Right lobe of liver (tissue), 6 donors: ENCODE measurements around the gene SPATA7. TPM values are rescaled to one million over a fixed set of nuclear protein-coding genes. Genes with fewer than 3 reads are reported as not detected.

Source experiments
- ATAC-seq, 4 donors: fragments of 200-7000 bp; cut with Tn5 transposase; one replicate each; pipeline ENCODE4 v1.9.1; 2020; ENCODE audit warnings: mild to moderate bottlenecking in 4 of 4, moderate library complexity in 4 of 4
- DNase-seq, 3 donors: peaks; one replicate each; pipeline ENCODE4 v3.0.0-alpha.2; 2020
- H3K27ac ChIP-seq, 3 donors: fragments of 200-600 bp; one replicate each; pipeline ENCODE4 v1.8.0; 2022
- H3K27me3 ChIP-seq, 2 donors: fragments of 200-600 bp; one replicate each; pipeline ENCODE4 v1.8.0; 2022
- H3K36me3 ChIP-seq, 4 donors: fragments of 200-600 bp; sonication (generic) in 1 of 4; one replicate each; pipeline versions ENCODE4 v1.5.1 to v1.8.0; 2017 to 2022; ENCODE audit warnings: control low read depth in 1 of 4
- H3K4me1 ChIP-seq, 4 donors: fragments of 200-600 bp; sonication (generic) in 1 of 4; one replicate each; pipeline versions ENCODE4 v1.5.1 to v1.8.0; 2017 to 2022; ENCODE audit warnings: control low read depth in 1 of 4
- H3K4me3 ChIP-seq, 3 donors: fragments of 200-600 bp; one replicate each; pipeline ENCODE4 v1.8.0; 2022
- H3K9me3 ChIP-seq, 4 donors: fragments of 200-600 bp; sonication (generic) in 1 of 4; one replicate each; pipeline versions ENCODE4 v1.5.1 to v1.8.0; 2017 to 2022; ENCODE audit warnings: control low read depth in 1 of 4
- CTCF ChIP-seq, 4 donors: fragments of 200-600 bp in 3 of 4; fragments of 450-650 bp in 1 of 4; IDR thresholded peaks; one replicate each; pipeline versions ENCODE4 v1.5.1 to v1.8.0; 2016 to 2022; ENCODE audit warnings: antibody characterized with exemption in 4 of 4, mild to moderate bottlenecking in 2 of 4
- POLR2A ChIP-seq: fragments of 450-650 bp; IDR thresholded peaks from one replicate; pipeline ENCODE4 v1.6.1; 2017; ENCODE audit warnings: antibody characterized with exemption, mild to moderate bottlenecking
- WGBS: methylation state at CpG from one replicate; pipeline ENCODE4 v1.1.6; 2018; ENCODE audit warnings: low coverage, low lambda C conversion rate; ENCODE audit not compliant: insufficient coverage; ENCODE audit errors: missing lambda C conversion rate; 5-methylcytosine and 5-hydroxymethylcytosine counted together
- intact Hi-C, 2 donors: fragments of 100-400 bp; cut with DNase I; formaldehyde crosslinking; loops; one replicate each; pipeline versions ENCODE4 v1.11.2 to v1.14.1; 2022
- total RNA-seq, 6 experiments: library from RNA; depleted of rRNA in 2 of 6; stranded (reverse); fragments of >200 nt in 2 of 6; fragmentation: NEBNext Ultra II Directional in 3 of 6; extraction: Animal tissue kit (Norgen Biotek cat#: 25700) in 3 of 6; gene quantifications; one replicate each; pipeline versions ENCODE4 v1.1.0 to v1.2.4, GENCODE V29; 2016 to 2023
- donor health status: DM: no; HTN: yes; CAD: no.
- donor health status: DM: no; HTN: no; CAD: no.
- donor health status: DM: no; HTN: no; CAD: no.
- donor health status: DM: no; HTN: yes; CAD: no.
- donor health status: DM: no; HTN: yes; CAD: no.

Gene SPATA7
- total RNA-seq, 6 experiments from 2014 or later: 3.3 to 10.2 (median 5.6) TPM

GRCh38 chr14:88421286-88421685, 35.8 kb downstream of the SPATA7 start:
- H3K9me3 ChIP-seq: no peaks in the 10 kb centered on the region
- DNase-seq (no peak), ATAC-seq (no peak)
- no peaks in the 10 kb centered on the region for H3K4me1 ChIP-seq
- intact Hi-C loops: no loop called here
- no peak overlapping the region for H3K4me3 ChIP-seq
- H3K36me3 ChIP-seq: peaks cover 0 to 5% (median 0%) of the 10 kb centered on the region in 4 donors
- no peaks in the 10 kb centered on the region for H3K27me3 ChIP-seq
- WGBS: 87% methylated on average over 4 of the region's 4 CpGs
- TF ChIP-seq POLR2A: no peak
- no peak overlapping the region for H3K27ac ChIP-seq

- no peaks in the 10 kb centered on the region for H3K9me3 ChIP-seq
- no peak overlapping the region for H3K27ac ChIP-seq
- no peaks in the 10 kb centered on the region for H3K4me1 ChIP-seq
- peaks cover 0 to 5% (median 2%) of the 10 kb centered on the region in 4 donors for H3K36me3 ChIP-seq
- no peak for DNase-seq
- H3K4me3 ChIP-seq: no peak overlapping the region
- no peak for TF ChIP-seq POLR2A
- no peak for TF ChIP-seq CTCF (IDR thresholded peaks at IDR 0.05)
- H3K27me3 ChIP-seq: no peaks in the 10 kb centered on the region
- ATAC-seq: no peak
- intact Hi-C loops: no loop called here
Measured at GRCh38 chr14:88422047-88422446, 36.6 kb downstream of the SPATA7 start.

GRCh38 chr14:88422919-88423650, 37.6 kb downstream of the SPATA7 start:
- intact Hi-C loops: no loop called here
- no peak for DNase-seq

GRCh38 chr14:88424573-88424972, 39.1 kb downstream of the SPATA7 start:
- Histone ChIP-seq H3K27ac (no peak overlapping the region), H3K36me3 (peaks cover 0 to 5% (median 0%) of the 10 kb centered on the region in 4 donors), H3K9me3 (no peaks in the 10 kb centered on the region), H3K27me3 (no peaks in the 10 kb centered on the region), H3K4me3 (no peak overlapping the region), H3K4me1 (no peaks in the 10 kb centered on the region)
- intact Hi-C loops: no loop called here
- TF ChIP-seq CTCF (IDR thresholded peaks at IDR 0.05): no peak
- no peak for TF ChIP-seq POLR2A
- no peak for DNase-seq
- ATAC-seq: no peak

More at GRCh38 chr14:88422919-88423650, 37.6 kb downstream of the SPATA7 start:
- H3K36me3 ChIP-seq: peaks cover 0 to 5% (median 0%) of the 10 kb centered on the region in 4 donors
- WGBS: 91% methylated on average over 3 of the region's 3 CpGs
- H3K27me3 ChIP-seq: no peaks in the 10 kb centered on the region
- no peak for ATAC-seq
- TF ChIP-seq POLR2A (no peak), CTCF (IDR thresholded peaks at IDR 0.05) (no peak)
- H3K4me1 ChIP-seq: no peaks in the 10 kb centered on the region
- no peak overlapping the region for H3K27ac ChIP-seq
- H3K4me3 ChIP-seq: no peak overlapping the region
- no peaks in the 10 kb centered on the region for H3K9me3 ChIP-seq

- no peaks in the 10 kb centered on the region for H3K4me1 ChIP-seq
- peaks cover 0 to 5% (median 0%) of the 10 kb centered on the region in 4 donors for H3K36me3 ChIP-seq
- TF ChIP-seq POLR2A: no peak
- no peak for TF ChIP-seq CTCF (IDR thresholded peaks at IDR 0.05)
- H3K4me3 ChIP-seq: no peak overlapping the region
- no peaks in the 10 kb centered on the region for H3K27me3 ChIP-seq
- intact Hi-C loops: no loop called here
- ATAC-seq (no peak), DNase-seq (peak in 1 of 3 donors; percentile 31)
- H3K9me3 ChIP-seq: no peaks in the 10 kb centered on the region
- 79% methylated on average over 4 of the region's 7 CpGs for WGBS
- H3K27ac ChIP-seq: no peak overlapping the region
Measured at GRCh38 chr14:88426271-88426670, 40.8 kb downstream of the SPATA7 start.
